Chondrocyte (in vitro differentiated cells): Measurements from ENCODE around the gene CXCL5. TPM values are rescaled to one million over a fixed set of nuclear protein-coding genes. Genes with fewer than 3 reads are reported as not detected.

Source experiments
- DNase-seq: peaks from one replicate; pipeline ENCODE4 v3.0.0; 2021; ENCODE audit warnings: mixed read lengths, low spot score
- H3K27ac Mint-ChIP-seq: one replicate; pipeline ENCODE4 v1.8.0; 2021; ENCODE audit warnings: mild to moderate bottlenecking, moderate library complexity, mixed read lengths; ENCODE audit not compliant: unreplicated experiment
- H3K27me3 Mint-ChIP-seq: 2 replicates; pipeline ENCODE4 v1.8.0; 2021; ENCODE audit warnings: low read depth, mixed read lengths
- H3K36me3 Mint-ChIP-seq: 2 replicates; pipeline ENCODE4 v1.8.0; 2021; ENCODE audit warnings: low read depth, mixed read lengths
- H3K4me1 Mint-ChIP-seq: 2 replicates; pipeline ENCODE4 v1.8.0; 2021; ENCODE audit warnings: low read depth, mild to moderate bottlenecking, mixed read lengths
- H3K4me3 Mint-ChIP-seq: one replicate; pipeline ENCODE4 v1.8.0; 2021; ENCODE audit warnings: mild to moderate bottlenecking, moderate library complexity, mixed read lengths; ENCODE audit not compliant: unreplicated experiment
- H3K9me3 Mint-ChIP-seq: 2 replicates; pipeline ENCODE4 v1.8.0; 2021; ENCODE audit warnings: low read depth, mixed read lengths
- CTCF ChIP-seq: fragments of 200-600 bp; sonication (generic); IDR thresholded peaks from 2 replicates; pipeline ENCODE4 v1.5.0; 2021; ENCODE audit warnings: antibody characterized with exemption, mild to moderate bottlenecking, moderate library complexity
- total RNA-seq: library from RNA; stranded (reverse); gene quantifications from 3 replicates; pipeline ENCODE4 v1.2.1, GENCODE V29; 2021

Gene CXCL5
- total RNA-seq, 1 donor from 2014 or later = not detected

GRCh38 chr4:73992050-73992449 is 6.4 kb downstream of the CXCL5 start:
- H3K4me1 Mint-ChIP-seq = no peaks in the 10 kb centered on the region
- H3K27ac Mint-ChIP-seq = no peak overlapping the region
- peaks cover 63% of the 10 kb centered on the region for H3K27me3 Mint-ChIP-seq
- no peaks in the 10 kb centered on the region for H3K9me3 Mint-ChIP-seq
- TF ChIP-seq CTCF = no peak
- H3K36me3 Mint-ChIP-seq = peaks cover 3% of the 10 kb centered on the region
- DNase-seq = no peak
- H3K4me3 Mint-ChIP-seq = no peak overlapping the region

GRCh38 chr4:73991742-73992000 is 6.8 kb downstream of the CXCL5 start:
- peaks cover 3% of the 10 kb centered on the region for H3K36me3 Mint-ChIP-seq
- no peaks in the 10 kb centered on the region for H3K9me3 Mint-ChIP-seq
- DNase-seq = no peak
- H3K4me1 Mint-ChIP-seq = no peaks in the 10 kb centered on the region
- no peak for TF ChIP-seq CTCF
- no peak overlapping the region for H3K27ac Mint-ChIP-seq
- peaks cover 67% of the 10 kb centered on the region for H3K27me3 Mint-ChIP-seq
- H3K4me3 Mint-ChIP-seq = no peak overlapping the region

- no peak for TF ChIP-seq CTCF
- Mint-ChIP-seq H3K27me3 (peaks cover 64% of the 10 kb centered on the region), H3K4me1 (no peaks in the 10 kb centered on the region), H3K27ac (no peak overlapping the region), H3K4me3 (no peak overlapping the region), H3K9me3 (no peaks in the 10 kb centered on the region), H3K36me3 (peaks cover 3% of the 10 kb centered on the region)
- no peak for DNase-seq
These were observed 7.3 kb downstream of the CXCL5 start for GRCh38 chr4:73990988-73991741.

- Mint-ChIP-seq H3K9me3 (no peaks in the 10 kb centered on the region), H3K27ac (no peak overlapping the region), H3K27me3 (peaks cover 57% of the 10 kb centered on the region), H3K36me3 (peaks cover 3% of the 10 kb centered on the region), H3K4me1 (no peaks in the 10 kb centered on the region), H3K4me3 (no peak overlapping the region)
- TF ChIP-seq CTCF = no peak
- no peak for DNase-seq
These were observed 8.5 kb downstream of the CXCL5 start for GRCh38 chr4:73989928-73990327.

- no peak overlapping the region for H3K27ac Mint-ChIP-seq
- peaks cover 3% of the 10 kb centered on the region for H3K36me3 Mint-ChIP-seq
- TF ChIP-seq CTCF = no peak
- H3K27me3 Mint-ChIP-seq = peaks cover 49% of the 10 kb centered on the region
- no peak for DNase-seq
- H3K4me1 Mint-ChIP-seq = no peaks in the 10 kb centered on the region
- no peaks in the 10 kb centered on the region for H3K9me3 Mint-ChIP-seq
- no peak overlapping the region for H3K4me3 Mint-ChIP-seq
These were observed 9.4 kb downstream of the CXCL5 start for GRCh38 chr4:73989031-73989430.
